Activated CD4-positive, alpha-beta T cell treated with anti-CD3 and anti-CD28 coated beads, Interleukin-2, amount 10 ng/mL, durations not matched to agents 7 days and 5 days (primary cell): ENCODE measurements around the gene RDH13. TPM values are rescaled to one million over a fixed set of nuclear protein-coding genes. Genes with fewer than 3 reads are reported as not detected.
A peak's percentile ranks its signal among the peaks of the same experiment; 100 is the strongest.
"Not testable (repeated sequence)": the region's sequence is repeated elsewhere in the genome, so short reads cannot be mapped to it uniquely, and the experiment has no call there.

ENCODE experiments used
- CTCF ChIA-PET: fragments of 350-600 bp; sonication (Branson Sonifier 250); formaldehyde crosslinking; loops from one replicate; lab custom pipeline; 2021; ENCODE audit warnings: antibody characterized with exemption; lab: Charles Lee
- POLR2A ChIA-PET: fragments of 350-600 bp; sonication (Branson Sonifier 250); formaldehyde crosslinking; loops from one replicate; lab custom pipeline; 2021; ENCODE audit warnings: antibody characterized with exemption; lab: Charles Lee
- DNase-seq: peaks from one replicate; pipeline ENCODE4 v3.0.0-alpha.2; 2020
- H3K27ac Mint-ChIP-seq: one replicate; pipeline ENCODE4 v1.8.0; 2021; ENCODE audit warnings: mild to moderate bottlenecking, moderate library complexity, mixed read lengths
- H3K27me3 Mint-ChIP-seq: one replicate; pipeline ENCODE4 v1.8.0; 2021; ENCODE audit warnings: mixed read lengths
- H3K36me3 Mint-ChIP-seq: one replicate; pipeline ENCODE4 v1.8.0; 2021; ENCODE audit warnings: low read depth, mixed read lengths
- H3K4me1 Mint-ChIP-seq: one replicate; pipeline ENCODE4 v1.8.0; 2021; ENCODE audit warnings: mixed read lengths
- H3K4me3 Mint-ChIP-seq: one replicate; pipeline ENCODE4 v1.8.0; 2021; ENCODE audit warnings: mild to moderate bottlenecking, moderate library complexity, mixed read lengths
- H3K9me3 Mint-ChIP-seq: one replicate; pipeline ENCODE4 v1.8.0; 2021; ENCODE audit warnings: mixed read lengths
- total RNA-seq, 2 experiments: library from RNA; stranded (reverse); gene quantifications; one replicate each; pipeline ENCODE4 v1.2.3, GENCODE V29; 2021

The RDH13 gene
- total RNA-seq, 2 experiments from 2014 or later = 15.0 to 15.6 TPM

- Mint-ChIP-seq H3K27me3 (no peaks in the 10 kb centered on the region), H3K9me3 (no peaks in the 10 kb centered on the region), H3K36me3 (peaks cover 49% of the 10 kb centered on the region), H3K4me3 (no peak overlapping the region), H3K27ac (no peak overlapping the region), H3K4me1 (peaks cover 32% of the 10 kb centered on the region)
- CTCF ChIA-PET = interaction anchor here (0.6 kb wide), 1 partner anchor 238 kb away, joined by 3 read pairs; no protein-coding TSS in a partner anchor
- DNase-seq = no peak
- POLR2A ChIA-PET = interaction anchor here (0.6 kb wide), 1 partner anchor 99 kb away, joined by 3 read pairs; no protein-coding TSS in a partner anchor
These were observed 17.9 kb downstream of the RDH13 start for GRCh38 chr19:55044771-55045716.

GRCh38 chr19:55044286-55044685 lies 18.7 kb downstream of the RDH13 start:
- Mint-ChIP-seq H3K4me3 (no peak overlapping the region), H3K27ac (peak overlapping the region; percentile 2), H3K4me1 (peaks cover 34% of the 10 kb centered on the region), H3K36me3 (peaks cover 52% of the 10 kb centered on the region), H3K9me3 (peaks cover 3% of the 10 kb centered on the region), H3K27me3 (no peaks in the 10 kb centered on the region)
- no peak for DNase-seq
- ChIA-PET POLR2A (no interaction called here), CTCF (no interaction called here)

- peak overlapping the region; percentile 68 for H3K4me3 Mint-ChIP-seq
- H3K9me3 Mint-ChIP-seq = peaks cover 3% of the 10 kb centered on the region
- peaks cover 34% of the 10 kb centered on the region for H3K4me1 Mint-ChIP-seq
- CTCF ChIA-PET = no interaction called here
- POLR2A ChIA-PET = no interaction called here
- no peaks in the 10 kb centered on the region for H3K27me3 Mint-ChIP-seq
- peak overlapping the region; percentile 92 for H3K27ac Mint-ChIP-seq
- H3K36me3 Mint-ChIP-seq = peaks cover 47% of the 10 kb centered on the region
- no peak for DNase-seq
These were observed 20.3 kb downstream of the RDH13 start for GRCh38 chr19:55042688-55043087.

- peaks cover 45% of the 10 kb centered on the region for H3K36me3 Mint-ChIP-seq
These were observed 20.6 kb downstream of the RDH13 start for GRCh38 chr19:55042344-55042678.

GRCh38 chr19:55041627-55042343 lies 21.2 kb downstream of the RDH13 start:
- H3K4me3 Mint-ChIP-seq = peak overlapping the region; percentile 68
- peaks cover 3% of the 10 kb centered on the region for H3K9me3 Mint-ChIP-seq
- H3K4me1 Mint-ChIP-seq = peaks cover 34% of the 10 kb centered on the region
- peak overlapping the region; percentile 92 for H3K27ac Mint-ChIP-seq
- DNase-seq = peak; percentile 58
- H3K36me3 Mint-ChIP-seq = peaks cover 45% of the 10 kb centered on the region
- CTCF ChIA-PET = interaction anchor here (0.6 to 0.7 kb wide), 4 partner anchors 10 to 260 kb away, joined by 3 to 4 read pairs (median 4); partner anchors contain the start of gene EPS8L1
- POLR2A ChIA-PET = no interaction called here
- no peaks in the 10 kb centered on the region for H3K27me3 Mint-ChIP-seq

More at GRCh38 chr19:55042344-55042678, 20.6 kb downstream of the RDH13 start:
- Mint-ChIP-seq H3K4me3 (peak overlapping the region; percentile 68), H3K27me3 (no peaks in the 10 kb centered on the region), H3K4me1 (peaks cover 34% of the 10 kb centered on the region), H3K9me3 (peaks cover 3% of the 10 kb centered on the region), H3K27ac (peak overlapping the region; percentile 92)
- POLR2A ChIA-PET = no interaction called here
- CTCF ChIA-PET = interaction anchor here (0.6 kb wide), 2 partner anchors 79 to 259 kb away, joined by 3 to 4 read pairs; no protein-coding TSS in a partner anchor
- DNase-seq = no peak

GRCh38 chr19:55041244-55041626 lies 21.7 kb downstream of the RDH13 start:
- H3K36me3 Mint-ChIP-seq = peaks cover 42% of the 10 kb centered on the region
- POLR2A ChIA-PET = no interaction called here

GRCh38 chr19:55040654-55041053 lies 22.3 kb downstream of the RDH13 start:
- H3K27me3 Mint-ChIP-seq, CTCF ChIA-PET, H3K4me3 Mint-ChIP-seq, H3K27ac Mint-ChIP-seq, POLR2A ChIA-PET, DNase-seq, H3K9me3 Mint-ChIP-seq: not testable (repeated sequence)
- Mint-ChIP-seq H3K4me1 (peaks cover 34% of the 10 kb centered on the region), H3K36me3 (peaks cover 42% of the 10 kb centered on the region)

More at GRCh38 chr19:55041244-55041626, 21.7 kb downstream of the RDH13 start:
- peak overlapping the region; percentile 92 for H3K27ac Mint-ChIP-seq
- H3K9me3 Mint-ChIP-seq = peaks cover 3% of the 10 kb centered on the region
- peaks cover 34% of the 10 kb centered on the region for H3K4me1 Mint-ChIP-seq
- CTCF ChIA-PET = interaction anchor here (0.7 kb wide), 2 partner anchors 11 to 34 kb away, joined by 4 read pairs; partner anchors contain the start of gene EPS8L1
- peak overlapping the region; percentile 68 for H3K4me3 Mint-ChIP-seq
- H3K27me3 Mint-ChIP-seq = no peaks in the 10 kb centered on the region
- DNase-seq = no peak

- H3K27ac Mint-ChIP-seq, DNase-seq, H3K4me3 Mint-ChIP-seq, CTCF ChIA-PET, H3K9me3 Mint-ChIP-seq, H3K27me3 Mint-ChIP-seq, POLR2A ChIA-PET: not testable (repeated sequence)
- Mint-ChIP-seq H3K4me1 (peaks cover 20% of the 10 kb centered on the region), H3K36me3 (peaks cover 21% of the 10 kb centered on the region)
These were observed 25.3 kb downstream of the RDH13 start for GRCh38 chr19:55037603-55038002.

- POLR2A ChIA-PET = no interaction called here
- Mint-ChIP-seq H3K4me1 (peaks cover 5% of the 10 kb centered on the region), H3K27me3 (no peaks in the 10 kb centered on the region), H3K4me3 (no peak overlapping the region), H3K9me3 (peaks cover 3% of the 10 kb centered on the region), H3K27ac (no peak overlapping the region), H3K36me3 (peaks cover 7% of the 10 kb centered on the region)
- CTCF ChIA-PET = interaction anchor here (0.6 kb wide), 1 partner anchor 1170 kb away, joined by 3 read pairs; no protein-coding TSS in a partner anchor
- no peak for DNase-seq
These were observed 26.9 kb downstream of the RDH13 start for GRCh38 chr19:55036058-55036457.

GRCh38 chr19:55034751-55035150 lies 28.2 kb downstream of the RDH13 start:
- DNase-seq = no peak
- Mint-ChIP-seq H3K27me3 (no peaks in the 10 kb centered on the region), H3K4me3 (no peak overlapping the region), H3K36me3 (peaks cover 5% of the 10 kb centered on the region), H3K27ac (no peak overlapping the region), H3K9me3 (peaks cover under 1% of the 10 kb centered on the region), H3K4me1 (peaks cover under 1% of the 10 kb centered on the region)
- ChIA-PET POLR2A (no interaction called here), CTCF (interaction anchor here (0.7 kb wide), 1 partner anchor 154 kb away, joined by 3 read pairs; no protein-coding TSS in a partner anchor)

GRCh38 chr19:55032976-55033643 lies 29.8 kb downstream of the RDH13 start:
- H3K36me3 Mint-ChIP-seq, H3K27me3 Mint-ChIP-seq, CTCF ChIA-PET, H3K27ac Mint-ChIP-seq, DNase-seq, H3K4me1 Mint-ChIP-seq, POLR2A ChIA-PET, H3K4me3 Mint-ChIP-seq, H3K9me3 Mint-ChIP-seq: not testable (repeated sequence)

GRCh38 chr19:55032170-55032800 lies 30.7 kb downstream of the RDH13 start:
- CTCF ChIA-PET = interaction anchor here (0.6 kb wide), 1 partner anchor 53 kb away, joined by 3 read pairs; no protein-coding TSS in a partner anchor
- H3K4me3 Mint-ChIP-seq = no peak overlapping the region
- no peaks in the 10 kb centered on the region for H3K27me3 Mint-ChIP-seq
- DNase-seq = no peak
- peaks cover 4% of the 10 kb centered on the region for H3K4me1 Mint-ChIP-seq
- no peaks in the 10 kb centered on the region for H3K36me3 Mint-ChIP-seq
- peaks cover 3% of the 10 kb centered on the region for H3K9me3 Mint-ChIP-seq
- no peak overlapping the region for H3K27ac Mint-ChIP-seq
- POLR2A ChIA-PET = no interaction called here
